GM12878 (cell line): ENCODE data around the gene C19orf81. TPM values are rescaled to one million over a fixed set of nuclear protein-coding genes. Genes with fewer than 3 reads are reported as not detected.

Experiments
- BACH1 ChIP-seq: fragments of 450-650 bp; IDR thresholded peaks from 2 replicates; pipeline ENCODE4 v1.6.1; 2017; ENCODE audit warnings: mild to moderate bottlenecking, borderline replicate concordance
- CHD4 ChIP-seq: fragments of 200-600 bp; sonication (generic); IDR thresholded peaks from 2 replicates; pipeline ENCODE4 v1.6.1; 2016; ENCODE audit warnings: mild to moderate bottlenecking
- CTCF ChIP-seq, 3 experiments: IDR thresholded peaks in 2 of 3; conservative IDR thresholded peaks in 1 of 3; 2 replicates each; pipeline ENCODE4 v1.5.1; 2011; ENCODE audit warnings: low read depth in 3 of 3, low read length in 3 of 3, mild to moderate bottlenecking in 3 of 3, control low read depth in 2 of 3, moderate library complexity in 2 of 3, inconsistent platforms in 1 of 3, mixed read lengths in 1 of 3; ENCODE audit not compliant: control insufficient read depth in 2 of 3, insufficient read depth in 1 of 3; ENCODE audit errors: extremely low read depth in 1 of 3
- HDGF ChIP-seq: fragments of 450-650 bp; IDR thresholded peaks from 2 replicates; pipeline ENCODE4 v1.6.1; 2016; ENCODE audit warnings: antibody characterized with exemption
- NFIC ChIP-seq: IDR thresholded peaks from 2 replicates; pipeline ENCODE4 v1.6.1; 2012; ENCODE audit warnings: low read depth, mild to moderate bottlenecking, inconsistent platforms, low read length, moderate library complexity
- NFYA ChIP-seq: IDR thresholded peaks from 2 replicates; pipeline ENCODE4 v1.6.1; 2011; ENCODE audit warnings: low read depth, mild to moderate bottlenecking, low read length, improper control_type of control experiment, borderline replicate concordance
- NFYB ChIP-seq: IDR thresholded peaks from 2 replicates; pipeline ENCODE4 v1.6.1; 2011; ENCODE audit warnings: low read depth, mild to moderate bottlenecking, low read length, improper control_type of control experiment, moderate library complexity; ENCODE audit not compliant: insufficient read depth
- NR2C1 ChIP-seq: fragments of 450-650 bp; IDR thresholded peaks from 2 replicates; pipeline ENCODE4 v1.6.1; 2017; ENCODE audit warnings: antibody characterized with exemption, mild to moderate bottlenecking, moderate library complexity
- PBX3 ChIP-seq: IDR thresholded peaks from 2 replicates; pipeline ENCODE4 v1.6.1; 2011; ENCODE audit warnings: mild to moderate bottlenecking, low read depth, low read length, moderate library complexity; ENCODE audit not compliant: insufficient replicate concordance
- PRDM15 ChIP-seq: fragments of 450-650 bp; formaldehyde crosslinking; IDR thresholded peaks from 2 replicates; pipeline ENCODE4 v1.4.0; 2020; ENCODE audit warnings: mild to moderate bottlenecking, moderate library complexity
- RAD51 ChIP-seq: fragments of 450-650 bp; IDR thresholded peaks from 2 replicates; pipeline ENCODE4 v1.6.1; 2016; ENCODE audit warnings: moderate library complexity, mild to moderate bottlenecking, inconsistent platforms
- RBBP5 ChIP-seq: fragments of 200-600 bp; sonication (generic); conservative IDR thresholded peaks from 2 replicates; pipeline ENCODE4 v1.6.1; 2016
- RFX5 ChIP-seq: IDR thresholded peaks from 2 replicates; pipeline ENCODE4 v1.6.1; 2011; ENCODE audit warnings: low read depth, low read length, improper control_type of control experiment
- SIN3A ChIP-seq: IDR thresholded peaks from 2 replicates; pipeline ENCODE4 v1.6.1; 2012; ENCODE audit warnings: low read depth, low read length, improper control_type of control experiment
- SUZ12 ChIP-seq: fragments of 200-600 bp; sonication (generic); IDR thresholded peaks from one replicate; pipeline ENCODE4 v1.6.1; 2018; ENCODE audit warnings: antibody characterized with exemption, mild to moderate bottlenecking; ENCODE audit not compliant: unreplicated experiment
- YBX1 ChIP-seq: fragments of 450-650 bp; IDR thresholded peaks from 2 replicates; pipeline ENCODE4 v1.6.1; 2016; ENCODE audit warnings: antibody characterized with exemption
- ZNF207 ChIP-seq: fragments of 450-650 bp; IDR thresholded peaks from 2 replicates; pipeline ENCODE4 v1.6.1; 2014; ENCODE audit warnings: antibody characterized with exemption, mild to moderate bottlenecking, borderline replicate concordance
- ZNF687 ChIP-seq: fragments of 450-650 bp; IDR thresholded peaks from 2 replicates; pipeline ENCODE4 v1.6.1; 2017; ENCODE audit warnings: mild to moderate bottlenecking, moderate library complexity
- polyA plus RNA-seq, 11 experiments: library from polyadenylated mRNA; depleted of rRNA in 4 of 11; unstranded in 6 of 11; stranded (reverse) in 5 of 11; fragments of >200 nt; fragmentation: Nextera tagmentation in 4 of 11; fragmentation: Illumina TruSeq in 1 of 11; extraction: Ambion mirVana in 4 of 11; extraction: Trizol in 1 of 11; gene quantifications; 1 replicate in 1 of 11; 2 replicates in 10 of 11; pipeline versions ENCODE4 v1.2.1 to v1.2.3, GENCODE V29; 2011 to 2016; ENCODE audit warnings: inconsistent platforms in 2 of 11, missing spikeins in 2 of 11, low read depth in 1 of 11
- total RNA-seq, 4 experiments: library from RNA; depleted of rRNA in 3 of 4; stranded (reverse); fragments of >200 nt in 3 of 4; fragmentation: Illumina TruSeq in 1 of 4; extraction: Trizol in 1 of 4; gene quantifications; 2 replicates each; pipeline versions ENCODE4 v1.2.1 to v1.2.3, GENCODE V29; 2013 to 2021

C19orf81 gene
- total and polyA plus RNA-seq, 10 of the 15 experiments (the other 5 are each of a cell fraction or from before 2014, with no cell fraction given): 0.69 TPM; not detected in 9

- TF ChIP-seq PBX3 (peak; percentile 30), PRDM15 (CRISPR knock-in tag) (no peak), ZNF687 (peak; percentile 80; the same call in 1 of the 2 replicates), CHD4 (no peak), HDGF (peak; percentile 74), RAD51 (no peak), NFYA (peak; percentile 67), NR2C1 (no peak), BACH1 (no peak), RFX5 (peak; percentile 100), YBX1 (0 out of 2 replicates have a peak, but pooled peaks have one; percentile 48), SUZ12 (no peak), NFIC (no peak), CTCF (IDR thresholded peaks at IDR 0.05 in 2 of 3, conservative IDR thresholded peaks at IDR 0.05 in 1 of 3; ENCODE audit: control insufficient read depth in 2 of 3, extremely low read depth in 1 of 3, insufficient read depth in 1 of 3, low read depth in 3 of 3, low read length in 3 of 3) (no peak), NFYB (peak; percentile 99), ZNF207 (no peak), RBBP5 (no peak), SIN3A (no peak)
These were observed 30.2 kb downstream of the C19orf81 start (continued) for GRCh38 chr19:50679177-50680125.
